OCI-LY7 (cell line): ENCODE results near the gene RLBP1.

ENCODE experiments used
- CTCF ChIP-seq: fragments of 200-600 bp; sonication (generic); conservative IDR thresholded peaks from 2 replicates; pipeline ENCODE4 v1.5.1; 2014; ENCODE audit warnings: mild to moderate bottlenecking, antibody characterized with exemption, low read length, moderate library complexity, mixed read lengths
- EZH2phosphoT487 ChIP-seq: fragments of 200-600 bp; sonication (generic); IDR thresholded peaks from 2 replicates; pipeline ENCODE4 v1.6.1; 2018; ENCODE audit warnings: low read depth, borderline replicate concordance, mild to moderate bottlenecking, mixed run types, antibody characterized with exemption, low read length, moderate library complexity, mixed read lengths

GRCh38 chr15:89165677-89166076 is 55.7 kb downstream of the RLBP1 start:
- TF ChIP-seq CTCF (no peak), EZH2phosphoT487 (no peak)
